Activated CD8-positive, alpha-beta memory T cell treated with anti-CD3 and anti-CD28 coated beads, Interleukin-2, amount 10 ng/mL, durations not matched to agents 7 days and 5 days (primary cell): ENCODE data around the gene ATG5. TPM values are rescaled to one million over a fixed set of nuclear protein-coding genes. Genes with fewer than 3 reads are reported as not detected.

Experiments
- ATAC-seq: fragments of 150-1000 bp; cut with Tn5 transposase; one replicate; pipeline ENCODE4 v1.10.0; 2021; ENCODE audit warnings: moderate library complexity
- CTCF ChIA-PET: fragments of 350-600 bp; sonication (Branson Sonifier 250); formaldehyde crosslinking; loops from one replicate; lab custom pipeline; 2021; ENCODE audit warnings: antibody characterized with exemption; lab: Charles Lee
- DNase-seq: peaks from one replicate; pipeline ENCODE4 v3.0.0-alpha.2; 2020
- H3K27ac Mint-ChIP-seq: one replicate; pipeline ENCODE4 v1.8.0; 2021; ENCODE audit warnings: mild to moderate bottlenecking, mixed read lengths
- H3K27me3 Mint-ChIP-seq: one replicate; pipeline ENCODE4 v1.8.0; 2021; ENCODE audit warnings: mixed read lengths
- H3K36me3 Mint-ChIP-seq: one replicate; pipeline ENCODE4 v1.8.0; 2021; ENCODE audit warnings: mild to moderate bottlenecking, mixed read lengths
- H3K4me1 Mint-ChIP-seq: one replicate; pipeline ENCODE4 v1.8.0; 2021; ENCODE audit warnings: mixed read lengths
- H3K4me3 Mint-ChIP-seq: one replicate; pipeline ENCODE4 v1.8.0; 2021; ENCODE audit warnings: mild to moderate bottlenecking, moderate library complexity, mixed read lengths
- H3K9me3 Mint-ChIP-seq: one replicate; pipeline ENCODE4 v1.8.0; 2022; ENCODE audit warnings: low read depth, mixed read lengths
- total RNA-seq, 2 experiments: library from RNA; stranded (reverse); gene quantifications; one replicate each; pipeline ENCODE4 v1.2.3, GENCODE V29; 2021

ATG5 gene
- total RNA-seq, 2 experiments from 2014 or later: 42.6 to 43.0 TPM

DNA sequence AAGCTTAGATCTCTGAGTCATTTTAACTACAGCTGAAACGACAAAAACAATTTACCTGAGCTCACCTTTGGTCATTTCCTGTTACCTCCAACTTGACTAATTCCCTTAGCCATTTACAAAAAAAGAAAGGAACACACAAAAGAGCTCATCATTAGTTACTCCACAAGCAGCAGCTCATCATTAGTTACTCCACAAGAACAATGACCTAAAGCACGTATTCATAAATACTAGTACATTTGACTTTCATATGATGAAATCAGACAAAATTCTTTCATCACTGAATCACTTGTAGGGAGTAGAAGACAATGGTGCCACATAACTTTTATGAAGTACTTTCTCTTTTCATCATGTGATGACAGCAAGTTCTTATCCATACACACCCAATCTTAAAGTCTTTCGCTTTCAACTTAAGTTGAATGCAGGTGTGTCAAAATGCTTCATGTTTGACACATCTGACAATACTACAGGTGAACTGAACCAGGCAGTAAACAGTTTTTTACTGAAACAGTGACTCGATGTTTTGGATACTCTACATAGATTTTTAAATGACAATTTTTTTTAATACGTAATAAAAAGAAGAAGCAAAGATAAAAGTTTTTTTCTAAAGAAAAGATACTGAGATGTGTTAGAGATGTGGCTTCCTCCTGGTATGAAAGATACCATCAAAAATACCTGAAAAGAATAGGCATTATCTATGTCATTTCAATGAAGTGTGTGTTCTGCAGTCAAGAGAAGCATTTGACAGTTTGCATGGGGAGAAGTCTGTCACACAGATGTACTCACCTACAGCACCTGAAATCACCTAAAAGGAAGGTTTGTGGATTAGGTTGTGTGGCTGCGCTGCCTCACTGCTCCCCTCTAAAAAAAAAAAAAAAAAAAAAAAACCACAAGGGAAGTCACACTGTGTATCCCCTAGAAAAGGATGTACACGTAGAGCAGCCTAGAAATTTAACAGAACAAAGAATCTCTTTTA is 130.3 kb downstream of the ATG5 start:
- Mint-ChIP-seq H3K9me3 (no peaks in the 10 kb centered on the region), H3K27me3 (no peaks in the 10 kb centered on the region), H3K4me1 (peaks cover 60% of the 10 kb centered on the region), H3K4me3 (peak overlapping the region; percentile 60), H3K36me3 (peaks cover 50% of the 10 kb centered on the region), H3K27ac (peak overlapping the region; percentile 89)
- CTCF ChIA-PET: interaction anchor here (0.7 to 1.4 kb wide), 7 partner anchors 19 to 101 kb away, joined by 3 to 5 read pairs (median 3); no protein-coding TSS in a partner anchor
- DNase-seq (no peak), ATAC-seq (peak; percentile 79)

DNA sequence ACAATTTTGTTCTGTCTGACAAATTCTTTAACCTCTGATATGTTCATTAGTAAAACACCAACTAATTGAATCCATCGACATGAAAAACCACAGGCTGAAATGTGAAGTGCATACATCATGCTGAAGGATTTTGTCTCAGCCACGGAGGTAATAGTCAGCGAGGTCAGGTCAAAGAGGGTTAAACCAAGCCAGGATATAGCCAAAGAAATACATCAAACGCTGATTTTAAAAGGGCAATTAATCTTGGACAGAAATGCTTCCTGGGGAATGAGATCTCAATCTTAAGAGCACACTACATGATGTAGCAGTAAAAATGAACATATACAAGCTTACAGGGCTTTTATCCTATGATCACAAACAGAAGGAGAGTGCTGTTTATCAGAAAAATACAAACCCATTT is 132.7 kb downstream of the ATG5 start:
- no peak overlapping the region for H3K27ac Mint-ChIP-seq
- H3K36me3 Mint-ChIP-seq: peaks cover 43% of the 10 kb centered on the region
- H3K9me3 Mint-ChIP-seq: no peaks in the 10 kb centered on the region
- H3K4me3 Mint-ChIP-seq: no peak overlapping the region
- no peaks in the 10 kb centered on the region for H3K27me3 Mint-ChIP-seq
- DNase-seq (no peak), ATAC-seq (no peak)
- peaks cover 64% of the 10 kb centered on the region for H3K4me1 Mint-ChIP-seq
- CTCF ChIA-PET: interaction anchor here (1.0 to 1.3 kb wide), 3 partner anchors 19 to 80 kb away, joined by 3 read pairs; no protein-coding TSS in a partner anchor

DNA sequence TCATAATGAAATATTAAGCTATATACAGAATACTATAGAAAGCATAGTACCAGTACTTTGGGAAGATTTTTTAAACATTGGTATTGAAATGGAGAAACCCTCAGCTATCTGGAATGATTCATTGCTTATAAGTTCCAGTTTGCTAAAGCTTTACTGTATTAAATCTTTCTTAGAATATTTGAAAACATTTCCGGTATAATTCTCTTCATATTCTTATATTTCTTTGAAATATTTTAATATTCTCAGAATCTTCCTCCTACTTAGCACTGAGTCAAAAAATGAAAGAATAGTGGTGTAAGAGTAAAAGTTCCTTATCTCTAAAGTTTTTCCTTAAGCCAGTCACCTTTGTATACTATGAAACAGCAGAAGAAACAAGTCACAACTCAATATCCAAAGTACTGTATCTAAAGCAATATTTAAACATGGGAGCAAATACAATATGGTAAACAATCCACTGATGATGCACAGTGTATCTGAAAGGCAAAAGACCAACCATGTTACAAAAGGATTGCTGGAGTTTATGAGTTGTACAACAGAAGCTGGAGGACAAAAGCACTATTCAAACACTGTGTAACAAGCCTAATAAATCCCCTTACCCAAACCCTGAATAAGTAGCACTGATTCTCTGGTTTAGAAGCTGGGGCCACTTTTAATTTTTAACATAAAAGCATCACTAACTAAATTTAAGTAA is 137.3 kb downstream of the ATG5 start:
- peak; percentile 46 for ATAC-seq
- no peak for DNase-seq
- no peaks in the 10 kb centered on the region for H3K9me3 Mint-ChIP-seq
- CTCF ChIA-PET: interaction anchor here (0.8 to 1.6 kb wide), 7 partner anchors 9 to 101 kb away, joined by 3 to 6 read pairs (median 4); no protein-coding TSS in a partner anchor
- no peak overlapping the region for H3K4me3 Mint-ChIP-seq
- no peaks in the 10 kb centered on the region for H3K27me3 Mint-ChIP-seq
- H3K27ac Mint-ChIP-seq: peak overlapping the region; percentile 59
- H3K4me1 Mint-ChIP-seq: peaks cover 63% of the 10 kb centered on the region
- H3K36me3 Mint-ChIP-seq: peaks cover 41% of the 10 kb centered on the region

DNA sequence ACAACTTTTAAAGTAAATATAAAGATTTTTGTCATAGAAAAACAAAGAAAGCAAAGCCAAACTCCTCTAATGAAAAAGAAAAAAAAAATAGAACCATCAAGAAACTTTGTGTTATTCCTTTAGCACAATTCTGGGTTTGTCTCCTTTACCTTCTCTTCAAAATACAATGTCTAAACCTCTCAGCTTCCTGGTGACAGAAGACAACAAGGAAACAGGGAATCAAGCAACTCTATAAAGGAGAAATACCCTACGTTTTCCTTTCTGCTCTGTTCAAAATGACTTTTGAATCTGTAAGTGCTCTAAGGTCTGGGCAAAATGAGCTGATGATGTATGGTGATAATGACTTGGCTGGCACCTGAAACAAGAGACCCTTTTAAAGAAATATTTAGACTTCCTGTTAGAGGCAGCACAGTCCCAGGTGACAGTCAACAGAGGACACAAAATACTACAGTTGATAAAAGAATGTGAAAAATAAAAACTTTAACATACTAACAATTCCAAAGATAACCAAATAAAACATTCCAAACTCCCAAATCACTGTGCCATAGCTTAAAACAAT is 138.1 kb downstream of the ATG5 start:
- ATAC-seq (no peak), DNase-seq (no peak)
- Mint-ChIP-seq H3K4me3 (no peak overlapping the region), H3K9me3 (no peaks in the 10 kb centered on the region), H3K27me3 (no peaks in the 10 kb centered on the region), H3K4me1 (peaks cover 62% of the 10 kb centered on the region), H3K36me3 (peaks cover 36% of the 10 kb centered on the region), H3K27ac (peak overlapping the region; percentile 87)
- CTCF ChIA-PET: interaction anchor here (0.8 to 1.6 kb wide), 5 partner anchors 12 to 100 kb away, joined by 3 to 6 read pairs (median 4); no protein-coding TSS in a partner anchor

DNA sequence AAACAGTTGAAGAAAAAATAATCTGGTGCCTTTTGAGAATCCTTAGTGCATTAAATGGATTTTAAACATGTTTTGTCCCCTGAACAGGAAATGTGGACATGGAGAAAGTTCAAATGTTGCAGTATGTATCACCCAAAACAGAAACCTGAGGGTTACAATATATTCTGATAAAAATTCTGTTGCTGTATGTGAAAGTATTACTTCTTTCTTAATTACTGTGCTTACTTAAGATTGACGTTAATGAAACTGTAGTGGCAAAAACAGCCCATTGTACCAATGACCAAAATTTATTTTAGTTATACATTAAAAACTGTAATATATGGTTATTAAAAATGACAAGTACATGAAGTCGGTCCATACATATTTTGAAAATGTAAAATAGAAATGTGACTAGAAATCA is 138.8 kb downstream of the ATG5 start:
- Mint-ChIP-seq H3K4me3 (peak overlapping the region; percentile 56), H3K9me3 (no peaks in the 10 kb centered on the region), H3K4me1 (peaks cover 70% of the 10 kb centered on the region), H3K27ac (peak overlapping the region; percentile 87), H3K36me3 (peaks cover 39% of the 10 kb centered on the region), H3K27me3 (no peaks in the 10 kb centered on the region)
- ATAC-seq: peak; percentile 24
- no peak for DNase-seq
- CTCF ChIA-PET: interaction anchor here (1.0 to 4.5 kb wide), 2 partner anchors 9 to 22 kb away, joined by 8 to 27 read pairs; no protein-coding TSS in a partner anchor

DNA sequence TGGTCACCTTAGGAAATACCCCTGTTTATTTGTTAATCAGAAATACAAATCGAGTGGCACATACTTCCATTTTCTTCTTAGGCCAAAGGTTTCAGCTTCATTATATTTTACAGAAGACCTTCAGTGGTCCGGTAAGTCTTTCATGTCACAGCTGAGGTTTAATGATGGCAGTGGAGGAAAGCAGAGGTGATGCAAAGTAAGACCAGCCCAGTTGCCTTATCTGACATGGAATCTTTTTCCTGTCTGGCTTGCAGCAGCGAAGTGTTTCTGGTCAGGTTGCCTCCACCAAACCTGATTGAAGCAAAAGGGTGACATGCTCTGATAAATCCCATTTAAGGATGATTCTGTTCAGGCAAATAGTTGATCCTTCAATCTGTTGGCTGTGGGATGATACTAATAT is 139.4 kb downstream of the ATG5 start:
- ATAC-seq (peak; percentile 41), DNase-seq (peak; percentile 70)
- Mint-ChIP-seq H3K27me3 (no peaks in the 10 kb centered on the region), H3K4me3 (peak overlapping the region; percentile 56), H3K27ac (peak overlapping the region; percentile 87), H3K4me1 (peaks cover 75% of the 10 kb centered on the region), H3K9me3 (no peaks in the 10 kb centered on the region), H3K36me3 (peaks cover 40% of the 10 kb centered on the region)
- CTCF ChIA-PET: interaction anchor here (1.0 to 4.5 kb wide), 2 partner anchors 9 to 21 kb away, joined by 8 to 27 read pairs; no protein-coding TSS in a partner anchor

DNA sequence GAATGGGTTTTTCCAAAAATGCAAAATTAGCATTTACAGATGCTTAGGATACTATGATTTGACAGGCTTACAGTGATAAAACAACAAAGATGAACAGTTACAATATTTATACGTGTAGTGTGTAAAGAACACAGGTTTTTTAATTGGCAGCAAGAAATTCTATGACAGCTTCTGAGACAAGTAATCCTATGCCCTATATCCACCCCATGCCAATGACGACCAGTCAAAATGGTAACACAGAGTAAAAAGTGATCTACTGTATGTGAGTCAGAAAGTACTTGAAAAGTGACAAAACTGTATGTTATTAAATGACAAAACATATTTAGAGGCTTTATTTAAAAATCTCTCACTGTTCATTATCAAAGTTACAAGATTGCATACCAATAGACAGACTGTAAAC is 139.9 kb downstream of the ATG5 start:
- peaks cover 77% of the 10 kb centered on the region for H3K4me1 Mint-ChIP-seq
- H3K27ac Mint-ChIP-seq: peak overlapping the region; percentile 87
- H3K27me3 Mint-ChIP-seq: no peaks in the 10 kb centered on the region
- ATAC-seq: peak; percentile 23
- H3K9me3 Mint-ChIP-seq: no peaks in the 10 kb centered on the region
- no peak for DNase-seq
- CTCF ChIA-PET: interaction anchor here (0.6 to 4.5 kb wide), 4 partner anchors 13 to 203 kb away, joined by 3 to 27 read pairs (median 3); no protein-coding TSS in a partner anchor
- peaks cover 42% of the 10 kb centered on the region for H3K36me3 Mint-ChIP-seq
- H3K4me3 Mint-ChIP-seq: peak overlapping the region; percentile 56

DNA sequence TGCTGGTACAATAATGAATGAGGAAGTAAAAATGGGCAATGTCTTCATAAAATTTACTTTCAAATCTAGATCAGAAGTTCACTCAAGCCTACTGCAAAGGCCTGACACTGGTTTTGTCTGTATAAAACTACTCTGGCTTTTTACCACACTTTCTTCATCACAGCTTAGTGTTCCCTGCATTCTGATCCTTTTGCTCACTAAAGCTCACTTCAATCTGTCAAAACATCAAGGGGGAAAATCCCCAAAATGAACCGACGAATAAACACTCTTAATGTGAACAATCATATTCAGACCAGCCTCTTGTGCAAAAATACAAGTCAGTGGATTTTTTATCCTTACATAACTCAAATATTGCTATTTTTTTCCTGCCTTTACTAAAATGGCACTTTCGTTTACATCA is 140.9 kb downstream of the ATG5 start:
- peaks cover 39% of the 10 kb centered on the region for H3K36me3 Mint-ChIP-seq
- H3K4me3 Mint-ChIP-seq: no peak overlapping the region
- no peaks in the 10 kb centered on the region for H3K9me3 Mint-ChIP-seq
- H3K4me1 Mint-ChIP-seq: peaks cover 74% of the 10 kb centered on the region
- CTCF ChIA-PET: interaction anchor here (0.8 to 5.2 kb wide), 5 partner anchors 12 to 202 kb away, joined by 3 to 27 read pairs (median 3); no protein-coding TSS in a partner anchor
- DNase-seq (no peak), ATAC-seq (no peak)
- peak overlapping the region; percentile 77 for H3K27ac Mint-ChIP-seq
- H3K27me3 Mint-ChIP-seq: no peaks in the 10 kb centered on the region

DNA sequence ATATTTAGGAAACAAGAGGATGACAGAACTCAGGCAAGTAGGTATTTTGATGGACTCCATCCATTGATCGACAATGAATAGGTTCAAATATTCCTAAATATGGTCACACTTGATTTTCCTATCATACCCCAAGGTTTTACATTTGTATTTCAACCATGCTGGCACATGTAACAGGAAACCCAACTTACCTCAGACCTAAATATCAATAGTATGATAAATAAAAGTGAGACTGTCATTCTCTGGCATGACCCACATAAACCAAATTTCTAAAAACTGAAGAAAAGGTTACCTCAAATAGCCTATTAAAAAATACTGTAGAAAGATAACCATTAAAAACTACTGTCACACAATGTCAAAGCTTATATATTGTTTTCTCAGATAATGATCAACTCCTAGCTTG is 142.1 kb downstream of the ATG5 start:
- ATAC-seq: no peak
- no peak for DNase-seq
- CTCF ChIA-PET: interaction anchor here (1.8 to 5.2 kb wide), 5 partner anchors 11 to 42 kb away, joined by 4 to 27 read pairs (median 10); no protein-coding TSS in a partner anchor
- Mint-ChIP-seq H3K27me3 (no peaks in the 10 kb centered on the region), H3K36me3 (peaks cover 34% of the 10 kb centered on the region), H3K27ac (peak overlapping the region; percentile 60), H3K4me1 (peaks cover 63% of the 10 kb centered on the region), H3K4me3 (no peak overlapping the region), H3K9me3 (no peaks in the 10 kb centered on the region)

DNA sequence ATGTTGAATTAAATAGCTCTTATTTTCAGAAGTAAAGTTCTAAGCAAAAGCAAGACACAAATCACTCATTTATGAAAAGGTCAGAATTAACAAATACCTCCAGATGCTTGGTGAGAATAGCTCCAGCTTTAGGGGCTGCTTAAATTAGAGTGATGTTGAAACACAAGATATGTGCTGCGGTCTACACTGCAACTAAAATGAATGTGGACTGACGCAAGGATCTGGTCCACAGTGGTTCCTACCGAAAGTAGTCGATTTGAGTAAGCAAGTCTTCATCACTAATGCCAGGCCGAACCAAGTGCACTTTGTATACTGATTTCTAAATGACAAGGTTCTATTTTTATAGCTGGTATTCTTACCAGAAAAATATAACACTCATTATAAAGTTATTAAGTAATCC is 143.1 kb downstream of the ATG5 start:
- H3K36me3 Mint-ChIP-seq: peaks cover 33% of the 10 kb centered on the region
- no peaks in the 10 kb centered on the region for H3K27me3 Mint-ChIP-seq
- H3K4me1 Mint-ChIP-seq: peaks cover 56% of the 10 kb centered on the region
- CTCF ChIA-PET: interaction anchor here (0.6 to 5.2 kb wide), 11 partner anchors 10 to 118 kb away, joined by 3 to 27 read pairs (median 4); no protein-coding TSS in a partner anchor
- no peaks in the 10 kb centered on the region for H3K9me3 Mint-ChIP-seq
- H3K27ac Mint-ChIP-seq: peak overlapping the region; percentile 67
- DNase-seq (peak; percentile 82), ATAC-seq (peak; percentile 74)
- H3K4me3 Mint-ChIP-seq: peak overlapping the region; percentile 0

DNA sequence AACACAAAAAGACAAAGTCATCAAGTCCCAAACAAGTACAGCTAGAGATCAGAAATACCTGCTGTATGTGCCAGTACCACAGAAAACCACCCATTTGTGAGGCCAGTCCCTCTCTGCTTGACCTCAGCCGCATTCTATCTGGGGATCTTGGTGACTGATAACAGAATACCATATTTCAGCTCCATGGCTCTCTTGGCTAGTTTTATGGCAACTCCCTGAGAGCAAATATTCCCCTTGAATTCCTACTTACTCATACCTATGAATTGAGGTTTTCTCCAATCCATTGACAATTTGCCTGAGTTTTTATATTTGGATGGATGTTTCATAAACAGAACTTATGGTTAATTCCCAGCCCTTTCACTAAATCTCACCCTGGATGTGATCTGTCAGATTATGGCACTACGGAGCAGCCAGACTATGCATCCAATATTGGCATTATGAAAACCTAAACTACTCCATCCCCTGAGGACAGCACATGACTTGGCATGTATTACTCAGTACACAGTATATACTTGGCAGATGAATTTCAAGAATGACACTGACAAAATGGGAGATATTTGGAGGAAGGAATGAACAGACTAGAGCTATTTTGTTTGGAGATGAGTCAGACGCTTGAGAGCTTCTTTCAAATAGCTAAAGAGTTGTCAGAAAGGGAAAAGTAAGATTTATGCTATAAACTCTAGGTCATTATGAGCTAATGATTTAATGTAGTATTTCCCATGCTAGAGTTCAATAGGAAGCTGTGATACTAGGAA is 143.7 kb downstream of the ATG5 start:
- Mint-ChIP-seq H3K27ac (peak overlapping the region; percentile 67), H3K4me3 (peak overlapping the region; percentile 0), H3K4me1 (peaks cover 52% of the 10 kb centered on the region), H3K27me3 (no peaks in the 10 kb centered on the region), H3K9me3 (no peaks in the 10 kb centered on the region), H3K36me3 (peaks cover 36% of the 10 kb centered on the region)
- peak; percentile 43 for ATAC-seq
- CTCF ChIA-PET: interaction anchor here (0.8 to 5.2 kb wide), 11 partner anchors 9 to 119 kb away, joined by 3 to 27 read pairs (median 4); no protein-coding TSS in a partner anchor
- no peak for DNase-seq

DNA sequence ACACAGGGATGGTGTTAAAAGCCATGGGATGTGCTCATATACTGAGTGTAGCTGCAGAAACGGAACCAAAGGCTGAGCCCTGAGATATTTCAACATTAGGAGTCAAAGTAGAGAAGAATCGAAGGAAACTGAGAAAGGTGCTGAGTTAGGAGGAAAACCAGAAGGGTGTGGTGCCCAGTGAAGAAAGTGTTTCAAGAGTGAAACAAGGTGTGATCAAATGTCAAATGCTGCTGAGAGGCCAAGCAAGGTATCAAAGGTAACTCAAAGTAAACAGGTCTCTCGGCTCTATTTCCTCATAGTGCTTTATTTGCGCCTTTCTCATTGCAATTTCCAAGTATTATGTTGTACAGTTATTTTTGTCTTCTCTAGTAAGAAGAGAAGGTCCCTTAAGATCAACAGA is 145.4 kb downstream of the ATG5 start:
- Mint-ChIP-seq H3K4me3 (no peak overlapping the region), H3K27ac (no peak overlapping the region), H3K9me3 (no peaks in the 10 kb centered on the region), H3K4me1 (peaks cover 40% of the 10 kb centered on the region), H3K36me3 (peaks cover 31% of the 10 kb centered on the region), H3K27me3 (no peaks in the 10 kb centered on the region)
- DNase-seq (no peak), ATAC-seq (no peak)
- CTCF ChIA-PET: interaction anchor here (5.2 kb wide), 1 partner anchor 39 kb away, joined by 16 read pairs; no protein-coding TSS in a partner anchor
